ENCODE data around the gene TAF12. TPM values are rescaled to one million over a fixed set of nuclear protein-coding genes. Genes with fewer than 3 reads are reported as not detected.

Gene TAF12
- total RNA-seq, 6 donors from 2014 or later: 10.9 to 24.1 (median 19.6) TPM

GRCh38 chr1:28642056-28642846 lies 616 bp downstream of the TAF12 start:
- WGBS, 2 donors: 0 to 1% methylated on average over 26 of the region's 26 CpGs
- peak overlapping the region; percentile 70 to 86 (median 81) for H3K4me3 ChIP-seq
- ATAC-seq (ENCODE audit: low FRiP score in 2 of 2) (peak; percentile 7 to 34), DNase-seq (no peak)
- no peaks in the 10 kb centered on the region for H3K9me3 ChIP-seq
- H3K27me3 ChIP-seq: no peaks in the 10 kb centered on the region
- no peak for TF ChIP-seq EP300 (IDR thresholded peaks at IDR 0.05)
- TF ChIP-seq POLR2A (IDR thresholded peaks at IDR 0.05): no peak
- no peak for TF ChIP-seq CTCF (IDR thresholded peaks at IDR 0.05)
- H3K27ac ChIP-seq: peak overlapping the region; percentile 88 to 97 (median 94)
- peaks cover 20 to 36% (median 28%) of the 10 kb centered on the region in 4 donors for H3K4me1 ChIP-seq
- no peaks in the 10 kb centered on the region for H3K36me3 ChIP-seq

- 95 to 100% methylated on average over 1 of the region's 1 CpG for WGBS, 2 donors
- no peak for ATAC-seq (ENCODE audit: low FRiP score in 2 of 2)
- no peak for DNase-seq
- no peak overlapping the region for H3K27ac ChIP-seq
- no peak overlapping the region for H3K4me3 ChIP-seq
- H3K9me3 ChIP-seq: no peaks in the 10 kb centered on the region
- TF ChIP-seq EP300 (IDR thresholded peaks at IDR 0.05): no peak
- no peak for TF ChIP-seq POLR2AphosphoS5 (IDR thresholded peaks at IDR 0.05)
- TF ChIP-seq CTCF (IDR thresholded peaks at IDR 0.05): no peak
- TF ChIP-seq POLR2A (IDR thresholded peaks at IDR 0.05): no peak
- H3K4me1 ChIP-seq: peaks cover 20 to 35% (median 27%) of the 10 kb centered on the region in 4 donors
- H3K27me3 ChIP-seq: no peaks in the 10 kb centered on the region
- H3K36me3 ChIP-seq: no peaks in the 10 kb centered on the region
These were observed 2.1 kb downstream of the TAF12 start for GRCh38 chr1:28640766-28641165.

- DNase-seq (no peak), ATAC-seq (ENCODE audit: low FRiP score in 2 of 2) (no peak)
- H3K36me3 ChIP-seq: no peaks in the 10 kb centered on the region
- no peaks in the 10 kb centered on the region for H3K4me1 ChIP-seq
- no peaks in the 10 kb centered on the region for H3K9me3 ChIP-seq
- TF ChIP-seq EP300 (IDR thresholded peaks at IDR 0.05) (no peak), CTCF (IDR thresholded peaks at IDR 0.05) (no peak), POLR2AphosphoS5 (IDR thresholded peaks at IDR 0.05) (no peak)
- H3K27me3 ChIP-seq: no peaks in the 10 kb centered on the region
- WGBS, 2 donors: 96 to 97% methylated on average over 4 of the region's 4 CpGs
- H3K4me3 ChIP-seq: no peak overlapping the region
- H3K27ac ChIP-seq: no peak overlapping the region
These were observed 10.3 kb downstream of the TAF12 start for GRCh38 chr1:28632560-28632959.

GRCh38 chr1:28631713-28632112 lies 11.2 kb downstream of the TAF12 start:
- no peak overlapping the region for H3K27ac ChIP-seq
- ATAC-seq (ENCODE audit: low FRiP score in 2 of 2): no peak
- no peaks in the 10 kb centered on the region for H3K36me3 ChIP-seq
- no peak for DNase-seq
- no peaks in the 10 kb centered on the region for H3K9me3 ChIP-seq
- no peaks in the 10 kb centered on the region for H3K4me1 ChIP-seq
- H3K27me3 ChIP-seq: no peaks in the 10 kb centered on the region
- H3K4me3 ChIP-seq: no peak overlapping the region
- WGBS, 2 donors: 92% methylated on average over 1 of the region's 1 CpG
- TF ChIP-seq CTCF (IDR thresholded peaks at IDR 0.05) (no peak), POLR2AphosphoS5 (IDR thresholded peaks at IDR 0.05) (no peak), POLR2A (IDR thresholded peaks at IDR 0.05) (no peak), EP300 (IDR thresholded peaks at IDR 0.05) (no peak)

- 91 to 95% methylated on average over 5 of the region's 5 CpGs for WGBS, 2 donors
- Histone ChIP-seq H3K36me3 (peaks cover 9 to 97% (median 76%) of the 10 kb centered on the region in 4 donors), H3K27ac (no peak overlapping the region), H3K27me3 (no peaks in the 10 kb centered on the region), H3K4me3 (no peak overlapping the region), H3K4me1 (no peaks in the 10 kb centered on the region), H3K9me3 (no peaks in the 10 kb centered on the region)
- DNase-seq (no peak), ATAC-seq (ENCODE audit: low FRiP score in 2 of 2) (no peak)
- TF ChIP-seq POLR2AphosphoS5 (IDR thresholded peaks at IDR 0.05) (no peak), EP300 (IDR thresholded peaks at IDR 0.05) (no peak)
These were observed 29.7 kb downstream of the TAF12 start for GRCh38 chr1:28613175-28613574.
